CD14-positive monocyte (primary cell): ENCODE measurements around the gene PPM1H. TPM values are rescaled to one million over a fixed set of nuclear protein-coding genes. Genes with fewer than 3 reads are reported as not detected.

ENCODE experiments used
- DNase-seq, 3 donors: peaks; one replicate each; pipeline ENCODE4 v3.0.0-alpha.2; 2011 to 2022
- H2AFZ ChIP-seq: 2 replicates; pipeline ENCODE4 v1.6.0; 2012; ENCODE audit warnings: mild to moderate bottlenecking, low read depth, low read length, inconsistent platforms; ENCODE audit not compliant: insufficient read depth, poor library complexity, severe bottlenecking
- H3K27ac ChIP-seq, 2 donors: 1 replicate in 1 of 2; 2 replicates in 1 of 2; pipeline ENCODE4 v1.5.1; 2012 to 2013; ENCODE audit warnings: low read length in 2 of 2, control low read depth in 1 of 2, inconsistent platforms in 1 of 2, low read depth in 1 of 2, mild to moderate bottlenecking in 1 of 2
- H3K27me3 ChIP-seq, 2 donors: one replicate each; pipeline versions ENCODE4 v1.6.0 to v1.6.1; 2011 to 2013; ENCODE audit warnings: low read length in 2 of 2; ENCODE audit not compliant: control insufficient read depth in 2 of 2, insufficient read depth in 2 of 2
- H3K36me3 ChIP-seq, 2 donors: replicated peaks in 1 of 2; 1 replicate in 1 of 2; 2 replicates in 1 of 2; pipeline versions ENCODE4 v1.5.1 to v1.6.1; 2012 to 2013; ENCODE audit warnings: low read length in 2 of 2, control low read depth in 1 of 2, inconsistent platforms in 1 of 2, mild to moderate bottlenecking in 1 of 2; ENCODE audit not compliant: insufficient read depth in 2 of 2, control insufficient read depth in 1 of 2
- H3K4me1 ChIP-seq, 2 donors: 1 replicate in 1 of 2; 2 replicates in 1 of 2; pipeline versions ENCODE4 v1.5.1 to v1.6.1; 2012 to 2013; ENCODE audit warnings: low read length in 2 of 2, control low read depth in 1 of 2, inconsistent platforms in 1 of 2, mild to moderate bottlenecking in 1 of 2, moderate library complexity in 1 of 2; ENCODE audit not compliant: insufficient read depth in 2 of 2, control insufficient read depth in 1 of 2
- H3K4me2 ChIP-seq: replicated peaks from 2 replicates; pipeline ENCODE3; 2012; ENCODE audit warnings: low read length, moderate library complexity, mild to moderate bottlenecking; ENCODE audit not compliant: poor library complexity, severe bottlenecking; ENCODE audit errors: extremely low read depth
- H3K4me3 ChIP-seq, 3 experiments: fragments of 200-600 bp in 1 of 3; sonication (generic) in 1 of 3; replicated peaks in 1 of 3; 1 replicate in 2 of 3; 2 replicates in 1 of 3; pipeline ENCODE4 v1.5.1; 2011 to 2013; ENCODE audit warnings: low read length in 3 of 3, mild to moderate bottlenecking in 3 of 3, control low read depth in 2 of 3, low read depth in 2 of 3, inconsistent platforms in 1 of 3, moderate library complexity in 1 of 3
- H3K79me2 ChIP-seq: 2 replicates; pipeline ENCODE4 v1.6.0; 2012; ENCODE audit warnings: mild to moderate bottlenecking, control low read depth, inconsistent platforms, low read length, moderate library complexity; ENCODE audit not compliant: insufficient read depth
- H3K9ac ChIP-seq: 2 replicates; pipeline ENCODE4 v1.6.0; 2017; ENCODE audit warnings: low read length, mild to moderate bottlenecking; ENCODE audit not compliant: insufficient read depth, poor library complexity, severe bottlenecking
- H3K9me3 ChIP-seq, 2 donors: replicated peaks in 1 of 2; 1 replicate in 1 of 2; 2 replicates in 1 of 2; pipeline versions ENCODE4 v1.5.1 to v1.6.1; 2012 to 2013; ENCODE audit warnings: low read length in 2 of 2, control low read depth in 1 of 2; ENCODE audit not compliant: control insufficient read depth in 1 of 2, insufficient read depth in 1 of 2
- H4K20me1 ChIP-seq: 2 replicates; pipeline ENCODE4 v1.6.0; 2012; ENCODE audit warnings: mild to moderate bottlenecking, low read length, control low read depth, moderate library complexity; ENCODE audit not compliant: insufficient read depth
- H3K27ac Mint-ChIP-seq, 7 donors: one replicate each; pipeline ENCODE4 v1.8.0; 2020; ENCODE audit warnings: mild to moderate bottlenecking in 7 of 7, mixed read lengths in 7 of 7, moderate library complexity in 6 of 7, inconsistent platforms in 2 of 7
- H3K27me3 Mint-ChIP-seq, 3 donors: one replicate each; pipeline ENCODE4 v1.8.0; 2021 to 2022; ENCODE audit warnings: low read depth in 3 of 3, mild to moderate bottlenecking in 3 of 3, mixed read lengths in 3 of 3, moderate library complexity in 3 of 3, inconsistent platforms in 1 of 3
- H3K36me3 Mint-ChIP-seq, 2 donors: one replicate each; pipeline ENCODE4 v1.8.0; 2020; ENCODE audit warnings: mixed read lengths in 2 of 2, inconsistent platforms in 1 of 2, mild to moderate bottlenecking in 1 of 2
- H3K4me1 Mint-ChIP-seq: one replicate; pipeline ENCODE4 v1.8.0; 2020; ENCODE audit warnings: mild to moderate bottlenecking, mixed read lengths
- H3K4me3 Mint-ChIP-seq, 2 donors: one replicate each; pipeline ENCODE4 v1.8.0; 2020; ENCODE audit warnings: mild to moderate bottlenecking in 2 of 2, mixed read lengths in 2 of 2, moderate library complexity in 1 of 2
- H3K9me3 Mint-ChIP-seq, 7 donors: one replicate each; pipeline ENCODE4 v1.8.0; 2020 to 2022; ENCODE audit warnings: mixed read lengths in 7 of 7, mild to moderate bottlenecking in 6 of 7, moderate library complexity in 6 of 7, inconsistent platforms in 2 of 7
- WGBS: methylation state at CpG from one replicate; pipeline ENCODE4 v1.1.5; 2013; ENCODE audit warnings: missing lambda C conversion rate; ENCODE audit not compliant: insufficient coverage; 5-methylcytosine and 5-hydroxymethylcytosine counted together
- intact Hi-C, 2 donors: fragments of 100-400 bp; cut with micrococcal nuclease; formaldehyde crosslinking; loops; one replicate each; pipeline versions ENCODE4 v1.15.0 to v1.15.1; 2023
- polyA plus RNA-seq, 3 donors: library from polyadenylated mRNA; depleted of rRNA in 1 of 3; unstranded in 2 of 3; stranded (reverse) in 1 of 3; fragments of 300-500 nt in 2 of 3; fragments of >200 nt in 1 of 3; fragmentation: Illumina TruSeq in 2 of 3; gene quantifications; 1 replicate in 2 of 3; 2 replicates in 1 of 3; pipeline ENCODE4 v1.2.3, GENCODE V29; 2012 to 2021
- TF ChIP-seq, protein P1 (sequence below): fragments of 200-600 bp; IDR thresholded peaks from one replicate; pipeline ENCODE4 v1.8.0; 2022; ENCODE audit warnings: antibody characterized with exemption, mild to moderate bottlenecking

PPM1H gene
- polyA plus RNA-seq, 3 donors: 1.5 to 2.8 (median 1.9) TPM

GRCh38 chr12:62925680-62926079 is 9.3 kb downstream of the PPM1H start:
- H4K20me1 ChIP-seq: no peaks in the 10 kb centered on the region
- no peak overlapping the region for H3K27ac Mint-ChIP-seq
- H3K9ac ChIP-seq: no peak overlapping the region
- H3K4me3 ChIP-seq: no peak overlapping the region
- H3K36me3 ChIP-seq: no peaks in the 10 kb centered on the region
- H3K4me1 Mint-ChIP-seq: peaks cover 14% of the 10 kb centered on the region
- TF ChIP-seq, protein P1, sequence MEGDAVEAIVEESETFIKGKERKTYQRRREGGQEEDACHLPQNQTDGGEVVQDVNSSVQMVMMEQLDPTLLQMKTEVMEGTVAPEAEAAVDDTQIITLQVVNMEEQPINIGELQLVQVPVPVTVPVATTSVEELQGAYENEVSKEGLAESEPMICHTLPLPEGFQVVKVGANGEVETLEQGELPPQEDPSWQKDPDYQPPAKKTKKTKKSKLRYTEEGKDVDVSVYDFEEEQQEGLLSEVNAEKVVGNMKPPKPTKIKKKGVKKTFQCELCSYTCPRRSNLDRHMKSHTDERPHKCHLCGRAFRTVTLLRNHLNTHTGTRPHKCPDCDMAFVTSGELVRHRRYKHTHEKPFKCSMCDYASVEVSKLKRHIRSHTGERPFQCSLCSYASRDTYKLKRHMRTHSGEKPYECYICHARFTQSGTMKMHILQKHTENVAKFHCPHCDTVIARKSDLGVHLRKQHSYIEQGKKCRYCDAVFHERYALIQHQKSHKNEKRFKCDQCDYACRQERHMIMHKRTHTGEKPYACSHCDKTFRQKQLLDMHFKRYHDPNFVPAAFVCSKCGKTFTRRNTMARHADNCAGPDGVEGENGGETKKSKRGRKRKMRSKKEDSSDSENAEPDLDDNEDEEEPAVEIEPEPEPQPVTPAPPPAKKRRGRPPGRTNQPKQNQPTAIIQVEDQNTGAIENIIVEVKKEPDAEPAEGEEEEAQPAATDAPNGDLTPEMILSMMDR: no peak
- H3K27me3 Mint-ChIP-seq: no peaks in the 10 kb centered on the region
- no peaks in the 10 kb centered on the region for H3K36me3 Mint-ChIP-seq
- no peak overlapping the region for H3K4me3 Mint-ChIP-seq
- H3K9me3 ChIP-seq: no peaks in the 10 kb centered on the region
- no peak overlapping the region for H2AFZ ChIP-seq
- no CpG with 5 or more reads among the region's 1 CpG for WGBS
- intact Hi-C loops: no loop called here
- H3K9me3 Mint-ChIP-seq: no peaks in the 10 kb centered on the region
- no peak overlapping the region for H3K4me2 ChIP-seq
- DNase-seq: no peak
- no peaks in the 10 kb centered on the region for H3K79me2 ChIP-seq
- no peaks in the 10 kb centered on the region for H3K27me3 ChIP-seq
- peaks cover 2 to 7% of the 10 kb centered on the region in 2 donors for H3K4me1 ChIP-seq
- no peak overlapping the region for H3K27ac ChIP-seq

GRCh38 chr12:62924084-62924483 is 10.9 kb downstream of the PPM1H start:
- Histone ChIP-seq H4K20me1 (no peaks in the 10 kb centered on the region), H3K27me3 (no peaks in the 10 kb centered on the region), H3K27ac (no peak overlapping the region), H3K4me3 (no peak overlapping the region), H3K36me3 (no peaks in the 10 kb centered on the region), H3K9ac (no peak overlapping the region), H2AFZ (no peak overlapping the region), H3K79me2 (no peaks in the 10 kb centered on the region), H3K9me3 (no peaks in the 10 kb centered on the region), H3K4me2 (no peak overlapping the region), H3K4me1 (no peaks in the 10 kb centered on the region)
- Mint-ChIP-seq H3K27ac (no peak overlapping the region), H3K4me1 (peaks cover 7% of the 10 kb centered on the region), H3K9me3 (no peaks in the 10 kb centered on the region), H3K27me3 (no peaks in the 10 kb centered on the region), H3K36me3 (peaks cover 0 to 2% of the 10 kb centered on the region in 2 donors), H3K4me3 (no peak overlapping the region)
- no peak for DNase-seq
- 100% methylated on average over 2 of the region's 2 CpGs for WGBS
- TF ChIP-seq, protein P1: no peak
- intact Hi-C loops: no loop called here
